Measurements from ENCODE around the gene ANGPTL3.
"Not testable (repeated sequence)": the region's sequence is repeated elsewhere in the genome, so short reads cannot be mapped to it uniquely, and the experiment has no call there.

ANGPTL3 gene

DNA sequence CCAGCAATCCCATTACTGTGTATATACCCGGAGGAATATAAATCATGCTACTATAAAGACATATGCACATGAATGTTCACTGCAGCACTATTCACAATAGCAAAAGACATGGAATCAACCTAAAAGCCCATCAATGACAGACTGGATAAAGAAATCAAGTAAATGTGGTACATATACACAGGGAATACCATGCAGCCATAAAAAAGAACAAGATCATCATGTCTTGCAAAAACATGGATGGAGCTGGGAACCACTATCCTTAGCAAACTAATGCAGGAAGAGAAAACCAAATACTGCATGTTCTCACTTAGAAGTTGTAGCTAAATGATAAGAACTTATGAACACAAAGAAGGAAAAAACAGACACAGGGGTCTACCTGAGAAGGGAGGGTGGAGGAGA lies 6.4 kb upstream of the ANGPTL3 start:
- Histone ChIP-seq H3K4me3 (ENCODE audit: low read length) (no peak overlapping the region), H3K36me3 (ENCODE audit: control insufficient read depth, low read depth, low read length) (no peaks in the 10 kb centered on the region), H3K27ac (ENCODE audit: low read length) (no peak overlapping the region), H3K9ac (ENCODE audit: low read length) (no peak overlapping the region), H3K9me3 (ENCODE audit: control insufficient read depth, low read depth, low read length) (no peaks in the 10 kb centered on the region), H3K27me3 (ENCODE audit: control insufficient read depth, insufficient read depth, low read length) (no peaks in the 10 kb centered on the region), H3K4me1 (ENCODE audit: control insufficient read depth, low read depth, low read length) (peaks cover 7% of the 10 kb centered on the region)

DNA sequence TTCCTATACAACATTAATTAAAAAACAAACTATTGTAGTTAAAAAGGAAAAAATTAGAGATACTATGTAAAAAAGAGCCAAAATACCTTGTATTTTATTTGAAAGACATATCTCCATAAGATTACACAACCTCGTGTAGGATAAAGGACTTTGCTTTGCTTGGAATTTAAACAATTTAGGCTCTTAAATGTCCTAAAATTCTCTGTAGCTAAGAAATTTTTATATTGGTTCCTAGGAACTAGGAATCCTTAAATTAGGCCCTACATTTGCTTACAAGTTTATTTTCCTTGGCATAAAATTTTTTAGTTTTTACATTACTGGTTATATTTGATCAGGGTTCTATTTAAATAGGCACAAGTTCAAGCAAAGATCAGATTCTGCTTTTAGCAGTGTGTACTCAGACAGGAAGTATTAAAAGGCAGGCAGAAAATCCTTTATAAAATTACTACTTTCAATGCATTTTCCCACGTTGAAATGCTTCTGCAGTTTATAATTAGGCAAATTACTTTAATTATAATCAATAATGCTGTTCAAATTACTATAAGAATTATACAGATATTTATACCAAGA lies 3.4 kb upstream of the ANGPTL3 start:
- Histone ChIP-seq H3K9me3 (ENCODE audit: control insufficient read depth, low read depth, low read length) (no peaks in the 10 kb centered on the region), H3K4me3 (ENCODE audit: low read length) (no peak overlapping the region), H3K9ac (ENCODE audit: low read length) (no peak overlapping the region), H3K27me3 (ENCODE audit: control insufficient read depth, insufficient read depth, low read length) (no peaks in the 10 kb centered on the region), H3K27ac (ENCODE audit: low read length) (no peak overlapping the region), H3K4me1 (ENCODE audit: control insufficient read depth, low read depth, low read length) (no peaks in the 10 kb centered on the region), H3K36me3 (ENCODE audit: control insufficient read depth, low read depth, low read length) (no peaks in the 10 kb centered on the region)

GRCh38 chr1:62595647-62596046 lies 1.7 kb upstream of the ANGPTL3 start:
- H3K9me3 ChIP-seq (ENCODE audit: control insufficient read depth, low read depth, low read length), result no peaks in the 10 kb centered on the region
- no peak overlapping the region for H3K9ac ChIP-seq (ENCODE audit: low read length)
- no peak overlapping the region for H3K27ac ChIP-seq (ENCODE audit: low read length)
- no peaks in the 10 kb centered on the region for H3K36me3 ChIP-seq (ENCODE audit: control insufficient read depth, low read depth, low read length)
- H3K27me3 ChIP-seq (ENCODE audit: control insufficient read depth, insufficient read depth, low read length), result no peaks in the 10 kb centered on the region
- no peaks in the 10 kb centered on the region for H3K4me1 ChIP-seq (ENCODE audit: control insufficient read depth, low read depth, low read length)
- H3K4me3 ChIP-seq (ENCODE audit: low read length), result no peak overlapping the region

DNA sequence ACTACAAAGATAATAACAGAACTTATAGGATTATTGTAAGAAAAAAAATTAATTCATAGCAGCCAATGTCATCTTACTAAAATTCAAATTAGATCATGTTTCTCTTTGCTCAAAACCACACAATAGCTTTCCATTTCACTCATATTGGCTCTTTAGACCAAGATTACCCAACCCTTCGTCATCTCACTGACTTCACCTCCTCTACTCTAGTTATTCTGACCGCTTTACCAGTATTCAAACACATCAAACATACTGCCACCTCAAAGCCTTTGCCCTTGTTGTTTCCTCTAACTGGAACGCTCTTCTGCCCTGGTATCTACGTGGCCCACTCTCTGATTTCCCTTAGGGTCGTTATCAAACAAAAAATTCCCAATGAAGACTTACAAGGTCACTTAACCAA lies 1.7 kb downstream of the ANGPTL3 start:
- H3K9me3 ChIP-seq (ENCODE audit: control insufficient read depth, low read depth, low read length), result no peaks in the 10 kb centered on the region
- H3K4me1 ChIP-seq (ENCODE audit: control insufficient read depth, low read depth, low read length), result no peaks in the 10 kb centered on the region
- no peaks in the 10 kb centered on the region for H3K36me3 ChIP-seq (ENCODE audit: control insufficient read depth, low read depth, low read length)
- H3K27me3 ChIP-seq (ENCODE audit: control insufficient read depth, insufficient read depth, low read length), result no peaks in the 10 kb centered on the region
- no peak overlapping the region for H3K4me3 ChIP-seq (ENCODE audit: low read length)
- no peak overlapping the region for H3K9ac ChIP-seq (ENCODE audit: low read length)
- H3K27ac ChIP-seq (ENCODE audit: low read length), result no peak overlapping the region

GRCh38 chr1:62601457-62601856 lies 4.1 kb downstream of the ANGPTL3 start:
- no peaks in the 10 kb centered on the region for H3K27me3 ChIP-seq (ENCODE audit: control insufficient read depth, insufficient read depth, low read length)
- H3K27ac ChIP-seq (ENCODE audit: low read length), result no peak overlapping the region
- H3K4me1 ChIP-seq (ENCODE audit: control insufficient read depth, low read depth, low read length), result no peaks in the 10 kb centered on the region
- H3K36me3 ChIP-seq (ENCODE audit: control insufficient read depth, low read depth, low read length), result no peaks in the 10 kb centered on the region
- no peaks in the 10 kb centered on the region for H3K9me3 ChIP-seq (ENCODE audit: control insufficient read depth, low read depth, low read length)
- no peak overlapping the region for H3K4me3 ChIP-seq (ENCODE audit: low read length)
- no peak overlapping the region for H3K9ac ChIP-seq (ENCODE audit: low read length)

DNA sequence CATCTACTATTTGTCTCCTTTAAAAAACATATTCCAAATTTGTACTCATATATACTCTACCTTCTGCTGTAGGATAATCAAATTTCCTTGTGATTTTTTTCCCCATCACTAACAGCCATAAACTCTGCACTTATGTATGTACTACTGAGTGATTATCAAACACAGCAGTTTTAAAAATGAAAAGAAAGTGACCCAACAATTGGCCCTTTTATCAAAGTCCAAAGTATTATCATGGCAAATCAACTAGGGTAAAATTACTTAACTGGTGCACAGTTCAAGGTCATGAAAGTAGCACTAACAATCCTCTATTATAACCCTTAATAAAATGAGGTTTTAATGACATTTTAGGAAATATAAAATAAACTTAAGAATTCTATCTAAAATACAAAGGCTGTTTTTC lies 11.6 kb downstream of the ANGPTL3 start:
- H3K4me3 ChIP-seq (ENCODE audit: low read length), result no peak overlapping the region
- no peaks in the 10 kb centered on the region for H3K27me3 ChIP-seq (ENCODE audit: control insufficient read depth, insufficient read depth, low read length)
- H3K4me1 ChIP-seq (ENCODE audit: control insufficient read depth, low read depth, low read length), result peaks cover 7% of the 10 kb centered on the region
- H3K9ac ChIP-seq (ENCODE audit: low read length), result no peak overlapping the region
- H3K27ac ChIP-seq (ENCODE audit: low read length), result no peak overlapping the region
- H3K36me3 ChIP-seq (ENCODE audit: control insufficient read depth, low read depth, low read length), result no peaks in the 10 kb centered on the region
- H3K9me3 ChIP-seq (ENCODE audit: control insufficient read depth, low read depth, low read length), result no peaks in the 10 kb centered on the region

DNA sequence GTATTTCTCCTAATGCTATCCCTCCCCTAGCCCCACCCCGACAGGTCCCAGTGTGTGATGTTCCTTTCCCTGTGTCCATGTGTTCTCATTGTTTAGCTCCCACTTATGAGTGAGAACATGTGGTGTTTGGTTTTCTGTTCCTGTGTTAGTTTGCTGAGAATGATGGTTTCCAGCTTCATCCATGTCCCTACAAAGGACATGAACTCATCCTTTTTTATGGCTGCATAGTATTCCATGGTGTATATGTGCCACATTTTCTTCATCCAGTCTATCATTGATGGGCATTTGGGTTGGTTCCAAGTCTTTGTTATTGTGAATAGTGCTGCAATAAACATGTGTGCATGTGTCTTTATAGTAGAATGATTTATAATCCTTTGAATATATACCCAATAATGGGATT lies 13.3 kb downstream of the ANGPTL3 start:
- H3K9ac ChIP-seq (ENCODE audit: low read length); H3K9me3 ChIP-seq (ENCODE audit: control insufficient read depth, low read depth, low read length); H3K4me1 ChIP-seq (ENCODE audit: control insufficient read depth, low read depth, low read length); H3K27ac ChIP-seq (ENCODE audit: low read length); H3K36me3 ChIP-seq (ENCODE audit: control insufficient read depth, low read depth, low read length); H3K4me3 ChIP-seq (ENCODE audit: low read length); H3K27me3 ChIP-seq (ENCODE audit: control insufficient read depth, insufficient read depth, low read length): not testable (repeated sequence)

- Histone ChIP-seq H3K27me3 (ENCODE audit: control insufficient read depth, insufficient read depth, low read length) (no peaks in the 10 kb centered on the region), H3K4me3 (ENCODE audit: low read length) (no peak overlapping the region), H3K36me3 (ENCODE audit: control insufficient read depth, low read depth, low read length) (no peaks in the 10 kb centered on the region), H3K4me1 (ENCODE audit: control insufficient read depth, low read depth, low read length) (peaks cover 7% of the 10 kb centered on the region), H3K9ac (ENCODE audit: low read length) (no peak overlapping the region), H3K9me3 (ENCODE audit: control insufficient read depth, low read depth, low read length) (no peaks in the 10 kb centered on the region), H3K27ac (ENCODE audit: low read length) (no peak overlapping the region)
Observed at GRCh38 chr1:62612770-62613169, 15.4 kb downstream of the ANGPTL3 start.

DNA sequence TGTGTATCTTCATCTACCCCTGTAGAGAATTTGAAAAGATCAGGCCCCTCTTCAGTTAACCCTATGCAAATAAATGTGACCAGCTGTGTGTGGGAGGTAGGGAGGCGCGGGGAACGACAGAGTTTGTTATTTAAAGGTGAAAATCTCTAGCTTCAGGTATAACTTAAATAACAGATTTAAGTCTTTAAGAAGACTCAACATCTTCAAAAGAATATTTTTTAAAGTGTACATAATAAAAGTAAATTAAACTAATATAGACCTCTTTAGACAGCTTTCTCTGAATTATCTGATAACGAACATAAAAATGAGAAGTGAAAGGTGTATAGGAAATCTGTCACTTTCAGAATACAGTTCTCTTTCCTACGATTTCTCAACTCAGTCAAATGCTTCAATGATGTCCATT lies 16.0 kb downstream of the ANGPTL3 start:
- no peak overlapping the region for H3K9ac ChIP-seq (ENCODE audit: low read length)
- H3K27ac ChIP-seq (ENCODE audit: low read length), result no peak overlapping the region
- H3K36me3 ChIP-seq (ENCODE audit: control insufficient read depth, low read depth, low read length), result no peaks in the 10 kb centered on the region
- H3K9me3 ChIP-seq (ENCODE audit: control insufficient read depth, low read depth, low read length), result no peaks in the 10 kb centered on the region
- no peaks in the 10 kb centered on the region for H3K27me3 ChIP-seq (ENCODE audit: control insufficient read depth, insufficient read depth, low read length)
- H3K4me3 ChIP-seq (ENCODE audit: low read length), result no peak overlapping the region
- H3K4me1 ChIP-seq (ENCODE audit: control insufficient read depth, low read depth, low read length), result peaks cover 7% of the 10 kb centered on the region

DNA sequence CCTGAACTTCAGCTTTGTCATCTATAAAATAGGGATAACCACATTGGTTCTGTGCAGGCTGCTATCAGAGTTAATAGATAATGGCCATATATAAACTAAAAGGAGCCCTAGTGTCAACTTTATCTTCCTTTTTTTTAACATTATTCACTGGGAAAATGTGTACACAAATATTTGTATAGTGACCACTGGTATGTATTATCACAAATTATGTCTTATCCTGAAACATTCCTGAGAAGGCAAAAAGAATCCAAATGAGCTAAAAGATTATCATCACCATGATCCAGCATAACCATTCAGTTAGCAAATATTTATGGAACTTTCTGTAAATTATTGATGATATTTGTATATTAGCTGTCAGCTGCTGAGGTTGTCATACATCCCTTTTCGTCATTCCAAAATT lies 16.6 kb downstream of the ANGPTL3 start:
- no peak overlapping the region for H3K9ac ChIP-seq (ENCODE audit: low read length)
- H3K36me3 ChIP-seq (ENCODE audit: control insufficient read depth, low read depth, low read length), result peaks cover 4% of the 10 kb centered on the region
- no peaks in the 10 kb centered on the region for H3K27me3 ChIP-seq (ENCODE audit: control insufficient read depth, insufficient read depth, low read length)
- no peaks in the 10 kb centered on the region for H3K9me3 ChIP-seq (ENCODE audit: control insufficient read depth, low read depth, low read length)
- H3K27ac ChIP-seq (ENCODE audit: low read length), result no peak overlapping the region
- H3K4me1 ChIP-seq (ENCODE audit: control insufficient read depth, low read depth, low read length), result peaks cover 7% of the 10 kb centered on the region
- no peak overlapping the region for H3K4me3 ChIP-seq (ENCODE audit: low read length)

DNA sequence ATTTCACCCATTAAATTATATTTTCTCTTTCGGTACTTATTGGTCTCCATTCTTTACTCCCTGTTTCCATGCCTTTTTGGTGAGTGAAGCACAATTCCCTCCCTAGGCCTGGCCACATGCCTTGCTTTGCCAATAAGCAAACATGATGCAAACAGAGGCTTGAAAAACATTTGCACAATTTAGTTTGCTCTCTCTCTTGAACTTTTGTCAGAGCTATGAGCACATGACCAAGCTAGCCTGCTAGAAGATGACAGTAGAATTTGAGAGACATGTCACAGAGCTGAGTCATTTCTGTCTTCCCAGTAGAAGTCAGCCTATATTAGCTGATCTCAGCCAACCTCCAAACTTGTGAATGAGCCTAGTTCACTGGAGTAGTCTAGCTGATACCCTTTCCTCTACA lies 24.6 kb downstream of the ANGPTL3 start:
- no peaks in the 10 kb centered on the region for H3K9me3 ChIP-seq (ENCODE audit: control insufficient read depth, low read depth, low read length)
- peaks cover 5% of the 10 kb centered on the region for H3K36me3 ChIP-seq (ENCODE audit: control insufficient read depth, low read depth, low read length)
- H3K27ac ChIP-seq (ENCODE audit: low read length), result no peak overlapping the region
- no peaks in the 10 kb centered on the region for H3K27me3 ChIP-seq (ENCODE audit: control insufficient read depth, insufficient read depth, low read length)
- H3K4me3 ChIP-seq (ENCODE audit: low read length), result no peak overlapping the region
- no peaks in the 10 kb centered on the region for H3K4me1 ChIP-seq (ENCODE audit: control insufficient read depth, low read depth, low read length)
- no peak overlapping the region for H3K9ac ChIP-seq (ENCODE audit: low read length)

- peaks cover 4% of the 10 kb centered on the region for H3K36me3 ChIP-seq (ENCODE audit: control insufficient read depth, low read depth, low read length)
- no peaks in the 10 kb centered on the region for H3K27me3 ChIP-seq (ENCODE audit: control insufficient read depth, insufficient read depth, low read length)
- no peaks in the 10 kb centered on the region for H3K4me1 ChIP-seq (ENCODE audit: control insufficient read depth, low read depth, low read length)
- H3K9me3 ChIP-seq (ENCODE audit: control insufficient read depth, low read depth, low read length), result no peaks in the 10 kb centered on the region
- H3K27ac ChIP-seq (ENCODE audit: low read length), result no peak overlapping the region
- H3K9ac ChIP-seq (ENCODE audit: low read length), result no peak overlapping the region
- no peak overlapping the region for H3K4me3 ChIP-seq (ENCODE audit: low read length)
Observed at GRCh38 chr1:62625415-62625814, 28.1 kb downstream of the ANGPTL3 start.

All from iPS-18a (cell line).